ENCODE results near the gene PPM1A.

The PPM1A gene

DNA sequence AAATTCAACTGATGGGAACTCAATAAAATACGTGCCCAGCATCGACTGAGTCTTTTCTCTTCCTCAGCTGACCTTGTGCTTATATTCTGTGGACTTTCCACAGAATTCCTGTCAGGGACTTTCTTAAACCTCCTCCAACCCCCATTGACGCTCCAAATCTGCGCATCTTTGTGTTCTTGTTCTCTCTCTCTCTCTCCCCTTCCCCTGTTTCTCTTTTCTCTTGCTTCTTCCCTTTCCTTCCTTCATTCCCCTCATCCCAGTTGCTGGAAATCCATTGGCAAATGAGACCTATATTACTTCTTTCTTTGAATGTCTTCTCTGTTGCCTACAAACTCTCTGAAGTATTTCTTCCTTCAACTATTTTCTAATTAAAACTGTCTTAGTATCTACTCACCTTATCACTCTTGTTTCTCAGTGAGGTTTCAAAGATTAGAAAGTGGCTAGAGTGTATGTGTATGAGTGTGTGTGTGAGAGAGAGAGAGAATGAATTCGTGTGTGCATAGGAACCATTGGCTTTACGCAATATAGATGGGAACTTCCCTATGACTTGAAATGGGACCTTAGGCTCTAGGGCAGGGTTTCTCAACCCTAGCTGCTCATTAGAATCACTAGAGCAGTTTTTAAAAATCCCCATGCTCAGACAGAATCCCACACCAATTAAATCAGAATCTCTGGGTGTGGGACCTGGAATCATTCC, 42.0 kb upstream of the PPM1A start:
- TF ChIP-seq CREB1 (IDR thresholded peaks at IDR 0.05; ENCODE audit: low read depth), result no peak
- TF ChIP-seq EGR1 (IDR thresholded peaks at IDR 0.05), result no peak
- no peak for TF ChIP-seq EP300 (IDR thresholded peaks at IDR 0.05; ENCODE audit: borderline replicate concordance)
- TF ChIP-seq, protein P1, sequence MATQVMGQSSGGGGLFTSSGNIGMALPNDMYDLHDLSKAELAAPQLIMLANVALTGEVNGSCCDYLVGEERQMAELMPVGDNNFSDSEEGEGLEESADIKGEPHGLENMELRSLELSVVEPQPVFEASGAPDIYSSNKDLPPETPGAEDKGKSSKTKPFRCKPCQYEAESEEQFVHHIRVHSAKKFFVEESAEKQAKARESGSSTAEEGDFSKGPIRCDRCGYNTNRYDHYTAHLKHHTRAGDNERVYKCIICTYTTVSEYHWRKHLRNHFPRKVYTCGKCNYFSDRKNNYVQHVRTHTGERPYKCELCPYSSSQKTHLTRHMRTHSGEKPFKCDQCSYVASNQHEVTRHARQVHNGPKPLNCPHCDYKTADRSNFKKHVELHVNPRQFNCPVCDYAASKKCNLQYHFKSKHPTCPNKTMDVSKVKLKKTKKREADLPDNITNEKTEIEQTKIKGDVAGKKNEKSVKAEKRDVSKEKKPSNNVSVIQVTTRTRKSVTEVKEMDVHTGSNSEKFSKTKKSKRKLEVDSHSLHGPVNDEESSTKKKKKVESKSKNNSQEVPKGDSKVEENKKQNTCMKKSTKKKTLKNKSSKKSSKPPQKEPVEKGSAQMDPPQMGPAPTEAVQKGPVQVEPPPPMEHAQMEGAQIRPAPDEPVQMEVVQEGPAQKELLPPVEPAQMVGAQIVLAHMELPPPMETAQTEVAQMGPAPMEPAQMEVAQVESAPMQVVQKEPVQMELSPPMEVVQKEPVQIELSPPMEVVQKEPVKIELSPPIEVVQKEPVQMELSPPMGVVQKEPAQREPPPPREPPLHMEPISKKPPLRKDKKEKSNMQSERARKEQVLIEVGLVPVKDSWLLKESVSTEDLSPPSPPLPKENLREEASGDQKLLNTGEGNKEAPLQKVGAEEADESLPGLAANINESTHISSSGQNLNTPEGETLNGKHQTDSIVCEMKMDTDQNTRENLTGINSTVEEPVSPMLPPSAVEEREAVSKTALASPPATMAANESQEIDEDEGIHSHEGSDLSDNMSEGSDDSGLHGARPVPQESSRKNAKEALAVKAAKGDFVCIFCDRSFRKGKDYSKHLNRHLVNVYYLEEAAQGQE (IDR thresholded peaks at IDR 0.05; ENCODE audit: low read depth), result no peak
- TF ChIP-seq NFIC (IDR thresholded peaks at IDR 0.05), result no peak
- no peak for TF ChIP-seq YY1 (IDR thresholded peaks at IDR 0.05; ENCODE audit: low read depth)
- no peak for TF ChIP-seq TEAD4 (IDR thresholded peaks at IDR 0.05)
- TF ChIP-seq, protein P2, sequence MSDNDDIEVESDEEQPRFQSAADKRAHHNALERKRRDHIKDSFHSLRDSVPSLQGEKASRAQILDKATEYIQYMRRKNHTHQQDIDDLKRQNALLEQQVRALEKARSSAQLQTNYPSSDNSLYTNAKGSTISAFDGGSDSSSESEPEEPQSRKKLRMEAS (IDR thresholded peaks at IDR 0.05), result no peak
- TF ChIP-seq TAF1 (IDR thresholded peaks at IDR 0.05; ENCODE audit: low read depth), result no peak
- no peak for TF ChIP-seq ZBTB7A (IDR thresholded peaks at IDR 0.05; ENCODE audit: low read depth)
- TF ChIP-seq, protein P3, sequence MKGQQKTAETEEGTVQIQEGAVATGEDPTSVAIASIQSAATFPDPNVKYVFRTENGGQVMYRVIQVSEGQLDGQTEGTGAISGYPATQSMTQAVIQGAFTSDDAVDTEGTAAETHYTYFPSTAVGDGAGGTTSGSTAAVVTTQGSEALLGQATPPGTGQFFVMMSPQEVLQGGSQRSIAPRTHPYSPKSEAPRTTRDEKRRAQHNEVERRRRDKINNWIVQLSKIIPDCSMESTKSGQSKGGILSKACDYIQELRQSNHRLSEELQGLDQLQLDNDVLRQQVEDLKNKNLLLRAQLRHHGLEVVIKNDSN (IDR thresholded peaks at IDR 0.05), result no peak

DNA sequence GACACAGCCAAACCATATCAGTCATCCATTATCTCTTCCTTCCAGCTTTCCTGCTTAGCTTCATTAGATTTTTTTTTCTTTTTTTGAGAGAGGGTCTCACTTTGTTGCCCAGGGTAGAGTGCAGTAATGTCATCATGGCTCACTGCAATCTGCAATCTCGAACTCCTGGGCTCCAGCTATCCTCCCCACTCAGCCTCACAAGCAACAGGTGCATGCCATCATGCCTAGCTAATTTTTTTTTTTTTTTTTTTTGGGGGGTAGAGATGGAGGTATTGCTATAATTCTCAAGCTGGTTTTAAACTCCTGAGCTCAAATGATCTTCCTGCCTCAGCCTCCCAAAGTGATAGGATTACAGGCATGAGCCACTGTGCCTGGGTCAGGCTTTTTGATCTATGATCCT, 38.3 kb upstream of the PPM1A start:
- TF ChIP-seq RAD21 (IDR thresholded peaks at IDR 0.05; ENCODE audit: low read depth), result no peak
- TF ChIP-seq NFIC (IDR thresholded peaks at IDR 0.05), result no peak
- no peak for TF ChIP-seq CEBPB (IDR thresholded peaks at IDR 0.05)
- TF ChIP-seq, protein P2 (IDR thresholded peaks at IDR 0.05), result no peak
- TF ChIP-seq, protein P1 (IDR thresholded peaks at IDR 0.05; ENCODE audit: low read depth), result no peak
- no peak for TF ChIP-seq FOXM1 (IDR thresholded peaks at IDR 0.05; ENCODE audit: borderline replicate concordance, low read depth)
- TF ChIP-seq ZBTB7A (IDR thresholded peaks at IDR 0.05; ENCODE audit: low read depth), result no peak
- no peak for TF ChIP-seq TCF12 (IDR thresholded peaks at IDR 0.05; ENCODE audit: low read depth)
- no peak for TF ChIP-seq EGR1 (IDR thresholded peaks at IDR 0.05)
- TF ChIP-seq TEAD4 (IDR thresholded peaks at IDR 0.05), result no peak
- TF ChIP-seq TAF1 (IDR thresholded peaks at IDR 0.05; ENCODE audit: low read depth), result no peak
- no peak for TF ChIP-seq YY1 (IDR thresholded peaks at IDR 0.05; ENCODE audit: low read depth)
- no peak for TF ChIP-seq EP300 (IDR thresholded peaks at IDR 0.05; ENCODE audit: borderline replicate concordance)
- TF ChIP-seq, protein P3 (IDR thresholded peaks at IDR 0.05), result no peak
- TF ChIP-seq CREB1 (IDR thresholded peaks at IDR 0.05; ENCODE audit: low read depth), result no peak

DNA sequence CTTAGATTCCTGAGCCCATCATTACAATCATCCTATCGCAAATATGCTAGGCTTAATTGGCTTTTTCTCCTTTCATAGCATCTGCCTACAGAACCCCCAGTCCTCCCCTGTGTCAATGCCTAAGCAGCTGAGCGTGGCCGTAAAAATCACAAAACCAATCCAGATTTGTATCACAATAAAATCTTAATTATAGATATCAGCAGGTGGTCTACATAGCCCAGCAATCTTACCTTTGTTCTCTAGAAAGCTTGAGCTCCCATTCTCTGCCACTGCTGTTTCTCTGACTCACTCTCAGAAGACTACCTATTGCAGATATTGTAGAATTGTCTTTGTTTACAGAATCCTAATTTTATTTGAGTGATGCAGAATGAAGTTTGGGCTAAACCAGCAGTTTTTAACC, 37.9 kb upstream of the PPM1A start:
- TF ChIP-seq EP300 (IDR thresholded peaks at IDR 0.05; ENCODE audit: borderline replicate concordance) (no peak), YY1 (IDR thresholded peaks at IDR 0.05; ENCODE audit: low read depth) (no peak), FOXM1 (IDR thresholded peaks at IDR 0.05; ENCODE audit: borderline replicate concordance, low read depth) (no peak), TCF12 (IDR thresholded peaks at IDR 0.05; ENCODE audit: low read depth) (no peak), RAD21 (IDR thresholded peaks at IDR 0.05; ENCODE audit: low read depth) (no peak), NFIC (IDR thresholded peaks at IDR 0.05) (no peak), TEAD4 (IDR thresholded peaks at IDR 0.05) (no peak), ZBTB7A (IDR thresholded peaks at IDR 0.05; ENCODE audit: low read depth) (no peak), CREB1 (IDR thresholded peaks at IDR 0.05; ENCODE audit: low read depth) (no peak), TAF1 (IDR thresholded peaks at IDR 0.05; ENCODE audit: low read depth) (no peak), CEBPB (IDR thresholded peaks at IDR 0.05) (no peak), EGR1 (IDR thresholded peaks at IDR 0.05) (no peak)
- TF ChIP-seq, protein P1 (IDR thresholded peaks at IDR 0.05; ENCODE audit: low read depth), result no peak
- TF ChIP-seq, protein P2 (IDR thresholded peaks at IDR 0.05), result no peak
- TF ChIP-seq, protein P3 (IDR thresholded peaks at IDR 0.05), result no peak
